IPS-NIHi11 (cell line): ENCODE measurements around the gene EEF1AKMT1.
"Not testable (repeated sequence)": the region's sequence is repeated elsewhere in the genome, so short reads cannot be mapped to it uniquely, and the experiment has no call there.

Experiments used
- DNase-seq: peaks from one replicate; pipeline ENCODE4 v3.0.0; 2012; ENCODE audit warnings: mixed read lengths, low spot score

The EEF1AKMT1 gene

DNA sequence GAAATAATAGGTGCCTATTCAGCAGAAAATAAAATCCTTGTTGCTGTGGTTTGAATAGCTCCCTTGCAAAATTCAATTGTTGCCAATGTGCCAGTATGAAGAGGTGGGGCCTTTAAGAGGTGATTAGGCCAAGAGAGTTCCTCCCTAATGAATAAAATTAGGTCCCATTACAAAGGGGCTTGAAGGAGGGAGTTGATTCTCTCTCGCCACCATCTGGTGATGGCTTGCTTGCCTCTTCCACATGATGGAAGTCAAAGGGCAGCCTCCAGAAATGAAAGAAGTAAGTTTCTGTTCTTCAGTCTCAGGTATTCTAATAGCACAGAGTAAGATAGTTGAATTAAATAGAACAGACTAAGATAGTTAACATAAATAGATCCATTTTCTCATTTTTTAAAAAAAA is 3.0 kb upstream of the EEF1AKMT1 start:
- no peak for DNase-seq

DNA sequence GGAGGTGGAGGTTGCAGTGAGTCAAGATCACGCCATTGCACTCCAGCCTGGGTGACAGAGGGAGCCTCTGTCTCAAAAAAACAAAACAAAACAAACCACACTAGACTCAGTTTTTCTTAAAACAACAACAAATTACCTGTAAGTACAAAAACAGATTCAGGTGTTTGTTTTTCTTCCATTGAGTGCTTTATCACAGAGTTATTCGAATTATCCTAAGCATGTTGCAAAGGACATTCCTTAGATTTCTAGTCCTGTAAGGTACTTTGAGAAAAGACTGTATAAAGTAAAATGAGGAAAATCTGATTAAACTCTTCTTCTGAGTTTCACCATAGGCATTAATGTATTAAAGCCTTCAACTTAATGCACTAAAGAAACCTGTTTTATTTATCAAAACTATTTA is 2.2 kb upstream of the EEF1AKMT1 start:
- DNase-seq = no peak

DNA sequence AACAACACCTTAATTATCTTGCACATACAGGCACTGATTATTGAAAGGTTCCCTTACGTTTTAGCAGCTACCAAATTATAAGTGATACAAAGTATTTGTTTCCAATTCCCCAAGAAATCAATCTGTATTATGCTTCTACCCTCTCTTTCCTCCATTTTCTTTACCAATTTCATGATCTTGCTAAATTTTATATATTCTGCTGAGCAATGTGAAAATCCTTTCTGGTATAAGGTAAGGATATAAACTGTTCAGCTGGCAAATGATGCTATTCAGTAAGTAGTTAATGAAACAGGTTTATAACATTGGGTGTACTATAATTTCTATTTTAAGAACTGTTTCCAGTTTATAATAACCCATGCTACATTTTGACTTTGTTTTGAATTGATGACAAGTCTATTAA is 985 bp upstream of the EEF1AKMT1 start:
- no peak for DNase-seq

DNA sequence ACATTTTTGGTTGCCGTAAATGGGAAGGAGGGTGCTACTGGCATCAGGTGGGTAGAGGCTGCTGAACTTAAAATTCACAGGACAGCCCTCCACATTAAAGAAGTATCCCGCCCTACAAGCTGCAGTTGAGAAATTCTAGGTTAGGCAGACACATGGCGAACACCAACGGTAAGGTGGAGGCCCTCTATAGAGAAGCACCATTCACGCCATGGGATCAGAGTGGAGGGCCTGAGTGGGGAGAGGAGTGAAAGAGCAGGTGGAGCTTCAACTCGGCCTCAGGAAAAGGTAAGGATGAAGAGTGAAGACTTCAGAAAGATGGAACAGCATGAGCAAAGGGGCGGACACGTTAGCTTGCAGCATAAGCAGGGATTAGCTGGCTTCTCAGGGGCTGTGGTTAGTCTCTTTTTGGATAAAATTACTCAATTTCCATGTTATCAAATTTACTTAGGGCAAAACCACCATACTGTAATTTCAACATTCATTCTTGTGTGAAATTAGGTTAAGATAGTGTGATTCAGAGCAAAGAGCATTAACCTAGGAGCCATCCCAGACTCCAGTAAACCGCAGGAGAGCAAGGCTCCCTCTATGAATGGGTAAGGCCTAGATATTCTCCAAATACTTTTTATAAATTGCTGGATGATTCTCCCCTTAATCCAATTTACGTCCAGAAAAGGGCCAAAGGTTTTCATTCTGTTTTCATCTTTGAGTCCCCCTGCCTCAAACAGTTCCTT is 1.2 kb downstream of the EEF1AKMT1 start:
- no peak for DNase-seq

DNA sequence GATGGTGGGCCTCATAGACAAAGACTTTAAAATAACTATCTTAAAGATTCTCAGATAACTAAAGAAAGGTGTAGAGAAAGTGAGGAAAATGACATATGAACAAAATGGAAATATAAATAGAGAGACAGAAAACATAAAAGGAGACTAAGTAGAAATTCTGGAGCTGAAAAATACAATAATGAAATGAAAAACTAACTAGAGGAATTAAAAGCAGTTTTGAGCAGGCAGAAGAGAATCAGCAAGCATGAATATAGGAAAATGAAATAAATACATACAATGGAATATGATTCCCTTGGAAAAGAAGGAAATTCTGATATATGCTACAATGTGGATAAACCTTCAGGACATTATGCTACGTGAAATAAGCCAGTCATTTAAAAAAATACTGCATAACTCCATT is 3.9 kb downstream of the EEF1AKMT1 start:
- DNase-seq = no peak

DNA sequence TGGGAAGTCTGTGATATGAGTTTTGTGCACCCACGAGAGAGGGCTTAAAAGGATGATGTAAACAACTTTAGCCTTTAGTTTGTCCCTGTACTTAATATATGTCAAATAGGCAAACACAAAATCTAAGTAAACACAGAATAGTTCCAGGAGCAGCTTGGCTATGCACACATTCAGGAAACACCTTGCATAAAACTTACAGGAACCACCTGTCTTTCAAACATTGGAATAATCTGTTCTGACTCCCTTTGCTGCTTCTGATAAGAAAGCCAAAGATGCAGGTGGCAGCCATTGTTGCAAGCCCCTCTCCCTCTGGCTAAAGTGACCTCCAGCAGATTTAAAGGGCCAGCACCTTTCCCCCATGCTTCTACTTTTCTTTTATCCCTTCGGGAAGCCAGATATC is 4.7 kb downstream of the EEF1AKMT1 start:
- no peak for DNase-seq

DNA sequence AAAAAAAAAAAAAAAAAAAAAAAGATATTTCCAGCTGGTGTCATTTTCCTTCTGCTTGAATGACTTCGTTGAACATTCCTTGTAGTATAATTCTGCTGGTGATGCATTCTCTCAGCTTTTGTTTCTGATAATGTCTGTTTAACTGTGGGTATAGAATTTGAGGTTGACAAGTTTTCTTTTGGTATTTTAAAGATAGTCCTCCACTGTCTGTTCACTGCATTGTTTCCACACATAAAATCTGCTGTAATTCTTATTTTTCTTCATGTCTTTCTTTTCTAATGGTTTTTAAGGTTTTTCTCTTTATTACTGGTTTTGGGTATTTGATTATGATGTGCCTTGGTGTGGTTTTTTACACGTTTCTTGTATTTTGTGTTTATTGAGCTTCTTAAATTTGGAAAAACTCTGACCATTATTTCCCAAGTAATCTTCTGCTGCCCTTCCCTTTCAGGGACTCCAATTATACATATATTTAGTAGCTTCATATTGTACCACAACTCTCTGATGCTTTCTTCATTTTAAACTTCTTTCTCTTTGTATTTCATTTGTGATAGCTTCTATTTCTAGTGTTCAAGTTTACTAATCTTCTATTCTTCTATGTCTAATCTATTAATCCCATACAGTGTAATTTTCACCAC is 6.3 kb downstream of the EEF1AKMT1 start:
- DNase-seq = no peak

DNA sequence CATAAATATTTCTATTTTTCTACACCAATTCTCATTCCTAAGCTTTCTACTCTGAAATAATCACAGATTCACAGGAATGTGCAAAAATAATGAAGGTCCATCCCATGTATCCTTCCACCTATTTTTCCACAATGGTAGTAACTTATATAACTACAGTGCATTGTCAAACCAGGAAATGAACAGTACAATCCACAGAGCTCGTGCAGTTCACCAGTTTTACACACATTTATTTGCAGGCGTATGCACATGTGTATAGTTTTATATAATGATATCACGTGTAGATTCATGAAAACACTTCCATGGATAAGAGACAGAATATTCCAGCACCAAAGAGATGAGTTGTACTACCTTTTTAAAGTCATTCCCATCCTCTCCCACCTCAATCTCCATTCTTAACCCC is 12.9 kb downstream of the EEF1AKMT1 start:
- no peak for DNase-seq

DNA sequence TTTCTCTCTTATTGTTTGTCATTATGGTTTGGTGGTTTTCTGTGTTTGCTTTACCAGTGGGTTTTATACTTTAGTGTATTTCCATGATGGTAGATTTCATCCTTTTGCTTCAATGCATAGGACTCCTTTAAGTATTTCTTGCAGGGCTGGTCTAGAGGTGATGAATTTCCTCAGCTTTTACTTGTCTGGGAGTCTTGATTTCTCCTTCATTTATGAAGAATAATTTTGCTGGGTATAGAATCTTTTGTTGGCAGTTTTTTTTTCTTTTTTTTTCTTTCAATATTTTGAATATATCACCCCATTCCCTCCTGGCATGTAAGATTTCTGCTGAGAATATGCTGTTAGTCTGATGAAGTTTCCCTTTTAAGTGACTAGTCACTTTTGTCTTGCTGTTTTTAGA is 19.8 kb downstream of the EEF1AKMT1 start:
- no peak for DNase-seq

DNA sequence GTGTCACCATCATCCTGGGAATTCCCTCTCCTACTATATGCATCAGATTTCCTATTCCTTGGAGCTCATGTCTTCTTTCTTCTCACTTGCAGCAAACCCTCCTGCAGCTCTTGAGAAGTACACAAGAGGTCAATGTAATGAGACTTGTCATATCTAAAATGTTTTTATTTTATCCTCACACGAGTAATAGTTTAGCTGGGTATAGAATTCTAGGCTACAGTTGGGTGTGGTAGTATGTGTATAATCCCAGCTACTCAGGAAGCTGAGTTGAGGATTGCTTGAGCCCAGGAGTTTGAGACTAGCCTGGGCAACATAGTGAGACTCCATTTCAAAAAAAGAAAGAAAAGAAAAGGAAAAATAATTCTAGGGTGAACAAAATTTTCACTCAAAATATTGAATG is 24.4 kb downstream of the EEF1AKMT1 start:
- no peak for DNase-seq

DNA sequence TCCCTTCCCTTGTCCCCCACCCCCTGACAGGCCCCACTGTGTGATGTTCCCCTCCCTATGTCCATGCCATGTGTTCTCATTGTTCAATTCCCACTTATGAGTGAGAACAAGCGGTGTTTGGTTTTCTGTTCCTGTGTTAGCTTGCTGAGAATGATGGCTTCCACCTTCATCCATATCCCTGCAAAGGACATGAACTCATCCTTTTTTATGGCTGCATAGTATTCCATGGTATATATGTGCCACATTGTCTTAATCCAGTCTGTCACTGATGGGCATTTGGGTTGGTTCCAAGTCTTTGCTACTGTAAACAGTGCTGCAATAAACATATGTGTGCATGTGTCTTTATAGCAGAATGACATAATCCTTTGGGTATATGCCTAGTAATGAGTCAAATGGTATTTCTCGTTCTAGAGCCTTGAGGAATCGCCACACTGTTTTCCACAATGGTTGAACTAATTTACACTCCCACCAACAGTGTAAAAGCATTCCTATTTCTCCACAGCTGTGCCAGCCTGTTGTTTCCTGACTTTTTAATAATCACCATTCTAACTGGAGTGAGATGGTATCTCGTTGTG is 29.8 kb downstream of the EEF1AKMT1 start:
- not testable (repeated sequence) for DNase-seq

DNA sequence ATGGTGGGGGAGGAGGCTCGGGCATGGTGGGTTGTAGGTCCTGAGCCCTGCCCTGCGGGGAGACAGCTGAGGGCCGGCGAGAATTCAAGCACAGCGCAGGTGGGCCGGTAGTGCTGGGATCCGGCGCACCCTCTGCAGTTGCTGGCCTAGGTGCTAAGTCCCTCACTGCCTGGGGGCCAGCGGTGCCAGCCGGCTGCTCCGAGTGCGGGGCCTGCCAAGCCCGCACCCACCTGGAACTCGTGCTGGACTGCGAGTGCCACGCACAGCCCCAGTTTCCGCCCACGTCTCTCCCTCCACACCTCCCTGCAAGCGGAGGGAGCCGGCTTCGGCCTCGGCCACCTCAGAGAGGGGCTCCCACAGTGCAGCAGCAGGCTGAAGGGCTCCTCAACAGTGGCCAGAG is 33.7 kb downstream of the EEF1AKMT1 start:
- DNase-seq = no peak

DNA sequence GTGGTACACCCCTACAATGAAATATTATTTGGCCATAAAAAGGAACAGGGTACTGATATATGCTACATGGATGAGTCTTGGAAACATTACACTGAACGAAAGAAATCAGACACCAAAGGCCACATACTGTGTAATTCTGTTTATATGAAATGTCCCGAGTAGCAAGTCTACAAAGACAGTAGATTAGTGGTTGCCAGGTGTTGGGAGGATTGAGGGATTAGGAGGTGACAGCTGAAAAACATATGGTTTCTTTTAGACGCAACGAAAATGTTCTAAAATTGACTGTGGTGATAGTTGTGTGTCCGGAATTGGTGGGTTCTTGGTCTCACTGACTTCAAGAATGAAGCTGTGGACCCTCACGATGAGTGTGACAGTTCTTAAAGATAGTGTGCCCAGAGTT is 35.1 kb downstream of the EEF1AKMT1 start:
- no peak for DNase-seq

DNA sequence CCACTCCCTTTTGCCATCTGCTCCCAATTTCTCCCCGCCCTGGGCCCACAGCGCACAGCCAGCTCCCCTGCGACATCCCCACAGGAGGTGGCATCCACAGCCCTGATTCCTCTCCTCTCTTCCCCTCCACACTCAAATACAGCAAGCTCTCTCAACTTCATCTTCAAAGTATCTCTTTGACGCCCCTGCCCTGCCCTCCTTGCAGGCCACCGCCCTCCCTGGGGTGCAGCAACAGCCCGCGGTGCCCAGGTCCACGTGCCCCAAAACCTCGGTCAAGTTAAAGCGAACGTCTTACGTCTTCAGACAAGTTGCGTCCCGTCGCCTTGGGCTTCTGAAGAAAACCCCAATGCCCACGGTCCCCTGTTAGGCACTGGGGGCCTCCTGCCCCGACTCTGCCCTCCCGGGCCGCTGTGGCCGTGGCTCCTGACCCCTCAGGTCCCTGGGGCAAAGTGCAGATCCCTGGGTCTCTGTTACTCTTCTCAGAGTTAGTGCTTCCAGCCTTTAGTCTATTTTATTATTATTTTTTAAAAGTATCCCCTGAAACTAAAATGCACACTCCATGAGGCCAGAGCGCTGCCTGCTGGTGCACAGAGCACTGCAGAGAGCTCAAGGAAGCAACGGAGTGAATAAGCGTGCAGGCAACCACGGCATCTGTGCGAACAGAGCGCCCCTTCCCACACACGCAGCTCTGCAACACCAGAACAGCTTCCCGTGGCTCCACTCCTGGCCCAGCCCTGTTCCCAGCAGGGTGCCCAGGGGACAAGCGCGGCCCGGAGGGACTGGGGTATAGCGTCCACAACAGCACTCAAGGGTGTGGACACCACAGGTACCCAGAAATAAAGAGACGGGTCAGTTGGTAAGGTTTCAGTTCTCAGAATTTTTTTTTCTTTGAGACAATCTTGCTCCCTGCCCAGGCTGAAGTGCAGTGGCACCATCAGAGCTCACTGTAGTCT is 43.9 kb downstream of the EEF1AKMT1 start:
- DNase-seq = no peak

DNA sequence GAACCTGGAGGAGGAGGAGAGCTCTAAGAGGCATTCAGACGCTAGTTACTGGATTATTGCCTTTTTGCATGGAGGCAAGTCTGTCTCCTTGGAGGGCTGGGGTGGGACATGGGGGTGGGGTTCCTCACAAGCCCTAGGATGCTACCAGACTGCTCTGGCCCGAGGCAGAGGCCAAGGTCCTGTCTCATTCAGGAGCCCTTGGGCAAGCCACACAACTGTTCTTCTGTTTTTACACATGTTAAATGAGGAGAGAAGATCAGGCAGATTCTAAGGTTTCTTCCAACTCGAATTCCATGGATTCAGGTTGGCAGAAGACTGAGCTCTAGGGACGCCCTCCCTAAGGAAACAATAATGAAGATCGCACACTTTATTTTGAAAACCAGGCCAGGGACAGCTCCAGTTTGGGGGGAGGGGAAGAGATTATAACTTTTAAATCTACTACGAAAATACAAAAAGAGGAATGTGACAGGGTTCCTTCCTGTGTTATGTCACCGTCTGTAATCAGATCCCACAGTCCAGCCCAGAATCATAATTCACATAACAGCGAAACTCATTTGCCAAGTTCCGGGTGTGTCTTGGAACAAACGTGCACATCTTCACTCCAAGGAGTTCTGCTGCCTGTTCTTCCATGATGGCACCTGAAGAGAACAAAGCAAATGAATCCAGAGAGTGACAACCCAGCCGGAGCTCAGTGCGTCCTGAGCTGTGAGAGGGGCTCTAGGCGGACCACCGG is 45.0 kb downstream of the EEF1AKMT1 start:
- no peak for DNase-seq

DNA sequence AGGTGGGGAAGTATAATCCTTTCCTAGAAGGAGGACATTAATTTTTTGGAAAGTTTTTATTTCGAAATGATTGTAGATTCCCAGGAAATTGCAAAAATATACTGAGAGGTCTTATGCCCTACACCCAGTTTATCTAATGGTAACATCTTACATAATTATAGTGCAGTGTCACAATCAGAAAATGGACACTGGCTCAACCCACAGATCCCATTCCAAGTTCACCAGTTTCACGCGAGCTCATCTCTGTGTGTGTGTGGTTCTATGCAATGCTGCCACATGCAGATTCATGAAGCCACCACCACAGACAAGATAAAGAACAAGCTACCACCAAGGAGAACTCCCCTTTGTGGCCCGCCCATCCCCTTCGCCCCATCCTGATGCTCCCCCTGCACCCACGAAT is 45.9 kb downstream of the EEF1AKMT1 start:
- DNase-seq = no peak

DNA sequence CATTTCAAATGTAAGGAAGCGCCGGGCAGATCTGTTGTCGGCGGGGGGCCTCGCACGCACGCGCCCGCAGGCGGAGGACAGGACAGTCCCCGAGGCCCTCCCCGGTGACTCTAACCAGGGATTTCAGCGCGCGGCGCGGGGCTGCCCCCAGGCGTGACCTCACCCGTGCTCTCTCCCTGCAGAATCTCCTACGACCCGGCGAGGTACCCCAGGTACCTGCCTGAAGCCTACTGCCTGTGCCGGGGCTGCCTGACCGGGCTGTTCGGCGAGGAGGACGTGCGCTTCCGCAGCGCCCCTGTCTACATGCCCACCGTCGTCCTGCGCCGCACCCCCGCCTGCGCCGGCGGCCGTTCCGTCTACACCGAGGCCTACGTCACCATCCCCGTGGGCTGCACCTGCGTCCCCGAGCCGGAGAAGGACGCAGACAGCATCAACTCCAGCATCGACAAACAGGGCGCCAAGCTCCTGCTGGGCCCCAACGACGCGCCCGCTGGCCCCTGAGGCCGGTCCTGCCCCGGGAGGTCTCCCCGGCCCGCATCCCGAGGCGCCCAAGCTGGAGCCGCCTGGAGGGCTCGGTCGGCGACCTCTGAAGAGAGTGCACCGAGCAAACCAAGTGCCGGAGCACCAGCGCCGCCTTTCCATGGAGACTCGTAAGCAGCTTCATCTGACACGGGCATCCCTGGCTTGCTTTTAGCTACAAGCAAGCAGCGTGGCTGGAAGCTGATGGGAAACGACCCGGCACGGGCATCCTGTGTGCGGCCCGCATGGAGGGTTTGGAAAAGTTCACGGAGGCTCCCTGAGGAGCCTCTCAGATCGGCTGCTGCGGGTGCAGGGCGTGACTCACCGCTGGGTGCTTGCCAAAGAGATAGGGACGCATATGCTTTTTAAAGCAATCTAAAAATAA is 52.1 kb downstream of the EEF1AKMT1 start:
- DNase-seq = peak; percentile 67

DNA sequence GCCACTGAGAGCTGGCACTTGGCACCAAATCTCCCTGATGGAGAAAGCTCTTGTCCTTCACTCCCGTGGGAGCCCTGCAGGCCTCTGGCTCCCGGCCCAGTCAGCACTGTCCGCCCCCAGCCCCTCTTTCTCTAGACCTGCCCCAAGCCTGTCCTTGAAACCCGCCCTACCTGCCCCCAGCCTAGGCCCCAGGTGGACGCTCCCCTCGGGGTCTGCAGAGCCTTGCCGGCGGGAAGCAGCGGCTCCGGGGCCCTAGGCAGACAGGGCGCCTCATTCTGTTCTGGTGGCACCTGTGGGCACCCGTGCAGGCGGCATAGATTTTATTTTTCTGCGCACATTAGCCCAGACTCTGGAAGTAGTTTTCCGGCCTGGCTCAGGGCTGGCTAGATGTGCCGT is 52.7 kb downstream of the EEF1AKMT1 start:
- no peak for DNase-seq

DNA sequence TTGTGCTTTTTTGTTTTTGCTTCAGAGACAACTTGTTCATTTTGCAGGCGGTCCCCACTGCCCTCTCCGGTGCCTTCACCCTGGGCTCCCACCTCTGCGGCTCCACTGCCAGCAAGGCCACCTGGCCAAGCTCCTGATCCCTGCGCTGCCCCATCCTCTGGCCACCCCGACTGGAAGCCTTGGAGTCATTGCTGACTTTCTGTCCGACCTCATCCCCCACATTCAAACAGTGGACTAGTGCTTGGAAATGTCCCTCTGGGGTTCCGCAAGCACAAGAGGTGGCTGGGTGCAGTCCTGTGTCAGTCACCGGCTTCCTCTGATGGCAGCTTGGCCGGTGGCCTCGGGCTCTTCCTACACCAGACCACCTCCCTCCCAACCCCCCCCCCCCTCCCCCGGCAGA is 53.3 kb downstream of the EEF1AKMT1 start:
- DNase-seq = no peak

DNA sequence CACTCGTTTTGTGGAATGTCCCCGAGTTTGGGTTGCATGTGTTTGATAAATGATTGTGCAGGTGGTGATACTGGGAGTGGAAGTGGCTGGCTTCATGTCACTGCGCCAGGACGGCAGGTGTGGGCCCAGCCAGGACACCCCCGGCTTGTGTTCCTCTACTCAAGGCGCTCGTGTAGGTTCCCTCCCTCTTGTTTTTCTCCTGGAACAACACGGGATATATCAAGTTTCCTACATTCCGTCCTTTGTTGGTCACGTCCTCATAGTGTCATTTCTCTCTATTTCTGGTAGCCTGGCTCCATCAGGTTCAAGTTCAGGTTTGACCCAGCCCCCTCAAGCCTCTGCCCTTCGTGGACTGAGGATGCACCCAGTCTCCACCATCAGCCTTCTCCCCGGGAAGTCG is 54.0 kb downstream of the EEF1AKMT1 start:
- DNase-seq = no peak
